ENCODE results near the gene CRIP1.

The CRIP1 gene

GRCh38 chr14:105450123-105450505, 36.6 kb upstream of the CRIP1 start:
- Histone ChIP-seq H3K79me2 (ENCODE audit: control insufficient read depth, insufficient read depth, low read length) (no peaks in the 10 kb centered on the region), H2BK120ac (ENCODE audit: low read depth, low read length) (no peak overlapping the region), H3K18ac (ENCODE audit: low read length) (no peak overlapping the region), H2AK5ac (ENCODE audit: low read length) (no peak overlapping the region), H3K27me3 (ENCODE audit: insufficient read depth, low read length, poor library complexity) (no peaks in the 10 kb centered on the region), H4K5ac (ENCODE audit: low read length) (no peak overlapping the region), H3K79me1 (ENCODE audit: low read length) (peaks cover 12% of the 10 kb centered on the region), H3K56ac (ENCODE audit: low read length) (no peak overlapping the region), H3K4ac (ENCODE audit: low read depth, low read length) (no peak overlapping the region), H4K8ac (ENCODE audit: low read depth, low read length) (no peak overlapping the region), H3K4me3 (ENCODE audit: low read length) (no peak overlapping the region), H3K4me2 (ENCODE audit: low read length) (no peak overlapping the region), H3K9ac (ENCODE audit: low read length) (no peak overlapping the region), H3K36me3 (ENCODE audit: control insufficient read depth, insufficient read depth, low read length) (peaks cover 11% of the 10 kb centered on the region), H2BK15ac (replicated peaks; ENCODE audit: low read depth) (no peak overlapping the region), H3K4me1 (ENCODE audit: control insufficient read depth, low read depth, low read length) (no peaks in the 10 kb centered on the region), H2BK5ac (ENCODE audit: low read length) (no peak overlapping the region), H3K27ac (ENCODE audit: low read depth, low read length) (no peak overlapping the region), H3K23ac (ENCODE audit: low read length) (no peak overlapping the region)
- no CpG with 5 or more reads among the region's 22 CpGs for WGBS (ENCODE audit: extremely low coverage, insufficient coverage, low lambda C conversion rate)
- DNase-seq: no peak

GRCh38 chr14:105450864-105451720, 35.6 kb upstream of the CRIP1 start:
- WGBS (ENCODE audit: extremely low coverage, insufficient coverage, low lambda C conversion rate): no CpG with 5 or more reads among the region's 29 CpGs
- DNase-seq: no peak

GRCh38 chr14:105452963-105453362, 33.7 kb upstream of the CRIP1 start:
- no peak overlapping the region for H3K4me3 ChIP-seq (ENCODE audit: low read length)
- peaks cover 2% of the 10 kb centered on the region for H3K79me1 ChIP-seq (ENCODE audit: low read length)
- H3K56ac ChIP-seq (ENCODE audit: low read length): no peak overlapping the region
- no peak overlapping the region for H3K9ac ChIP-seq (ENCODE audit: low read length)
- H3K36me3 ChIP-seq (ENCODE audit: control insufficient read depth, insufficient read depth, low read length): peaks cover 15% of the 10 kb centered on the region
- H3K27me3 ChIP-seq (ENCODE audit: insufficient read depth, low read length, poor library complexity): no peaks in the 10 kb centered on the region
- no peak overlapping the region for H2AK5ac ChIP-seq (ENCODE audit: low read length)
- H3K4me1 ChIP-seq (ENCODE audit: control insufficient read depth, low read depth, low read length): no peaks in the 10 kb centered on the region
- no peak overlapping the region for H4K5ac ChIP-seq (ENCODE audit: low read length)
- no peak overlapping the region for H3K27ac ChIP-seq (ENCODE audit: low read depth, low read length)
- no peak overlapping the region for H2BK15ac ChIP-seq (replicated peaks; ENCODE audit: low read depth)
- no peak overlapping the region for H3K23ac ChIP-seq (ENCODE audit: low read length)
- H2BK120ac ChIP-seq (ENCODE audit: low read depth, low read length): no peak overlapping the region
- H3K18ac ChIP-seq (ENCODE audit: low read length): no peak overlapping the region
- no peak for DNase-seq
- no peaks in the 10 kb centered on the region for H3K79me2 ChIP-seq (ENCODE audit: control insufficient read depth, insufficient read depth, low read length)
- H3K4ac ChIP-seq (ENCODE audit: low read depth, low read length): no peak overlapping the region
- H4K8ac ChIP-seq (ENCODE audit: low read depth, low read length): no peak overlapping the region
- no peak overlapping the region for H2BK5ac ChIP-seq (ENCODE audit: low read length)
- H3K4me2 ChIP-seq (ENCODE audit: low read length): no peak overlapping the region
- WGBS (ENCODE audit: extremely low coverage, insufficient coverage, low lambda C conversion rate): no CpG with 5 or more reads among the region's 14 CpGs

More at GRCh38 chr14:105450864-105451720, 35.6 kb upstream of the CRIP1 start:
- no peaks in the 10 kb centered on the region for H3K79me2 ChIP-seq (ENCODE audit: control insufficient read depth, insufficient read depth, low read length)
- peaks cover 8% of the 10 kb centered on the region for H3K79me1 ChIP-seq (ENCODE audit: low read length)
- H3K18ac ChIP-seq (ENCODE audit: low read length): no peak overlapping the region
- no peak overlapping the region for H2AK5ac ChIP-seq (ENCODE audit: low read length)
- no peak overlapping the region for H3K4me2 ChIP-seq (ENCODE audit: low read length)
- no peak overlapping the region for H3K4me3 ChIP-seq (ENCODE audit: low read length)
- no peak overlapping the region for H3K4ac ChIP-seq (ENCODE audit: low read depth, low read length)
- H3K36me3 ChIP-seq (ENCODE audit: control insufficient read depth, insufficient read depth, low read length): peaks cover 13% of the 10 kb centered on the region
- H3K4me1 ChIP-seq (ENCODE audit: control insufficient read depth, low read depth, low read length): no peaks in the 10 kb centered on the region
- no peaks in the 10 kb centered on the region for H3K27me3 ChIP-seq (ENCODE audit: insufficient read depth, low read length, poor library complexity)
- H2BK5ac ChIP-seq (ENCODE audit: low read length): no peak overlapping the region
- no peak overlapping the region for H3K56ac ChIP-seq (ENCODE audit: low read length)
- no peak overlapping the region for H4K8ac ChIP-seq (ENCODE audit: low read depth, low read length)
- no peak overlapping the region for H2BK15ac ChIP-seq (replicated peaks; ENCODE audit: low read depth)
- H4K5ac ChIP-seq (ENCODE audit: low read length): no peak overlapping the region
- H2BK120ac ChIP-seq (ENCODE audit: low read depth, low read length): no peak overlapping the region
- no peak overlapping the region for H3K23ac ChIP-seq (ENCODE audit: low read length)
- no peak overlapping the region for H3K27ac ChIP-seq (ENCODE audit: low read depth, low read length)
- no peak overlapping the region for H3K9ac ChIP-seq (ENCODE audit: low read length)

- H3K79me1 ChIP-seq (ENCODE audit: low read length): no peaks in the 10 kb centered on the region
- H3K27me3 ChIP-seq (ENCODE audit: insufficient read depth, low read length, poor library complexity): no peaks in the 10 kb centered on the region
- H3K23ac ChIP-seq (ENCODE audit: low read length): no peak overlapping the region
- no peak overlapping the region for H3K18ac ChIP-seq (ENCODE audit: low read length)
- no peak overlapping the region for H2AK5ac ChIP-seq (ENCODE audit: low read length)
- H2BK120ac ChIP-seq (ENCODE audit: low read depth, low read length): no peak overlapping the region
- H3K9ac ChIP-seq (ENCODE audit: low read length): no peak overlapping the region
- WGBS (ENCODE audit: extremely low coverage, insufficient coverage, low lambda C conversion rate): no CpG with 5 or more reads among the region's 14 CpGs
- H3K4ac ChIP-seq (ENCODE audit: low read depth, low read length): no peak overlapping the region
- no peaks in the 10 kb centered on the region for H3K4me1 ChIP-seq (ENCODE audit: control insufficient read depth, low read depth, low read length)
- H3K79me2 ChIP-seq (ENCODE audit: control insufficient read depth, insufficient read depth, low read length): no peaks in the 10 kb centered on the region
- no peak overlapping the region for H2BK15ac ChIP-seq (replicated peaks; ENCODE audit: low read depth)
- H3K56ac ChIP-seq (ENCODE audit: low read length): no peak overlapping the region
- H4K5ac ChIP-seq (ENCODE audit: low read length): no peak overlapping the region
- no peak overlapping the region for H4K8ac ChIP-seq (ENCODE audit: low read depth, low read length)
- no peak overlapping the region for H3K4me2 ChIP-seq (ENCODE audit: low read length)
- H3K4me3 ChIP-seq (ENCODE audit: low read length): no peak overlapping the region
- no peak for DNase-seq
- no peak overlapping the region for H3K27ac ChIP-seq (ENCODE audit: low read depth, low read length)
- no peak overlapping the region for H2BK5ac ChIP-seq (ENCODE audit: low read length)
- peaks cover 15% of the 10 kb centered on the region for H3K36me3 ChIP-seq (ENCODE audit: control insufficient read depth, insufficient read depth, low read length)
These were observed 32.8 kb upstream of the CRIP1 start for GRCh38 chr14:105453847-105454246.

- no peak overlapping the region for H4K5ac ChIP-seq (ENCODE audit: low read length)
- no peak overlapping the region for H2AK5ac ChIP-seq (ENCODE audit: low read length)
- no peak overlapping the region for H3K27ac ChIP-seq (ENCODE audit: low read depth, low read length)
- H3K79me1 ChIP-seq (ENCODE audit: low read length): no peaks in the 10 kb centered on the region
- no peaks in the 10 kb centered on the region for H3K27me3 ChIP-seq (ENCODE audit: insufficient read depth, low read length, poor library complexity)
- H3K36me3 ChIP-seq (ENCODE audit: control insufficient read depth, insufficient read depth, low read length): peaks cover 15% of the 10 kb centered on the region
- H3K18ac ChIP-seq (ENCODE audit: low read length): no peak overlapping the region
- no peaks in the 10 kb centered on the region for H3K79me2 ChIP-seq (ENCODE audit: control insufficient read depth, insufficient read depth, low read length)
- H2BK15ac ChIP-seq (replicated peaks; ENCODE audit: low read depth): no peak overlapping the region
- no peak overlapping the region for H4K8ac ChIP-seq (ENCODE audit: low read depth, low read length)
- no peak overlapping the region for H3K4me2 ChIP-seq (ENCODE audit: low read length)
- no peak for DNase-seq
- H2BK120ac ChIP-seq (ENCODE audit: low read depth, low read length): no peak overlapping the region
- no peaks in the 10 kb centered on the region for H3K4me1 ChIP-seq (ENCODE audit: control insufficient read depth, low read depth, low read length)
- H3K56ac ChIP-seq (ENCODE audit: low read length): no peak overlapping the region
- H2BK5ac ChIP-seq (ENCODE audit: low read length): no peak overlapping the region
- no peak overlapping the region for H3K9ac ChIP-seq (ENCODE audit: low read length)
- H3K4me3 ChIP-seq (ENCODE audit: low read length): no peak overlapping the region
- H3K23ac ChIP-seq (ENCODE audit: low read length): no peak overlapping the region
- WGBS (ENCODE audit: extremely low coverage, insufficient coverage, low lambda C conversion rate): no CpG with 5 or more reads among the region's 22 CpGs
- H3K4ac ChIP-seq (ENCODE audit: low read depth, low read length): no peak overlapping the region
These were observed 31.5 kb upstream of the CRIP1 start for GRCh38 chr14:105455086-105455640.
